ENCODE measurements around the gene FNDC3B. TPM values are rescaled to one million over a fixed set of nuclear protein-coding genes. Genes with fewer than 3 reads are reported as not detected.

The FNDC3B gene
- total RNA-seq, 1 donor from 2014 or later, result 153 TPM

GRCh38 chr3:172143739-172144497, 104.5 kb downstream of the FNDC3B start:
- ATAC-seq, result no peak
- H3K36me3 ChIP-seq, result no peaks in the 10 kb centered on the region
- no peaks in the 10 kb centered on the region for H3K27me3 ChIP-seq (ENCODE audit: low read depth)
- no peak overlapping the region for H3K4me3 ChIP-seq
- peaks cover 67% of the 10 kb centered on the region for H3K4me1 ChIP-seq
- H3K9me3 ChIP-seq, result no peaks in the 10 kb centered on the region
- intact Hi-C loops (cut with DNase I), result no loop called here
- no peak for DNase-seq
- no peak for TF ChIP-seq CTCF (IDR thresholded peaks at IDR 0.05)
- no peak overlapping the region for H3K27ac ChIP-seq

GRCh38 chr3:172144601-172145000, 105.2 kb downstream of the FNDC3B start:
- H3K9me3 ChIP-seq, result no peaks in the 10 kb centered on the region
- no peak overlapping the region for H3K4me3 ChIP-seq
- peak overlapping the region; percentile 24 for H3K27ac ChIP-seq
- DNase-seq (no peak), ATAC-seq (no peak)
- intact Hi-C loops (cut with DNase I), result no loop called here
- no peaks in the 10 kb centered on the region for H3K36me3 ChIP-seq
- peaks cover 65% of the 10 kb centered on the region for H3K4me1 ChIP-seq
- no peaks in the 10 kb centered on the region for H3K27me3 ChIP-seq (ENCODE audit: low read depth)
- no peak for TF ChIP-seq CTCF (IDR thresholded peaks at IDR 0.05)

GRCh38 chr3:172145031-172145686, 105.8 kb downstream of the FNDC3B start:
- H3K4me1 ChIP-seq, result peaks cover 59% of the 10 kb centered on the region
- no peak for ATAC-seq

DNA sequence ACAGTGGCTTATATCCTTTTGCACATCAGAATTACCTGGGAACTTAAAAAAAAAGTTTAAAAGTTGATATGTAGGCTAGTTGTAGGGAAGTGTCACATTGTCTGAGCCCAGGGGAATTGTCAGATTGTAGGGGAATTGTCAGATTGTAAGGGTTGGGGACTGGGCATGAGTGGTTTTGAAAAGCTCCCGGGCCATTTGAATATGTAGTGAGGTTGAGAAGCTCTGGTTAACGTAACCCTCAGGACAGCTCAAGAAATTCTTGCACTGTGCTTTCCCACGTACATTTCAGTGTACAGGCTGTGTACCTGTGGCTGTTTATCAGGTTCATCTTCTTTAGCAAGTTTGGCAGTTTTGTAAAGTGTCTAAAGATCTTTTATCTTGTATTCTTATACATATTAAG, 107.0 kb downstream of the FNDC3B start:
- no peak overlapping the region for H3K27ac ChIP-seq
- peaks cover 49% of the 10 kb centered on the region for H3K4me1 ChIP-seq

More at GRCh38 chr3:172145031-172145686, 105.8 kb downstream of the FNDC3B start:
- no peaks in the 10 kb centered on the region for H3K27me3 ChIP-seq (ENCODE audit: low read depth)
- no peaks in the 10 kb centered on the region for H3K36me3 ChIP-seq
- no peak for DNase-seq
- TF ChIP-seq CTCF (IDR thresholded peaks at IDR 0.05), result no peak
- intact Hi-C loops (cut with DNase I), result no loop called here
- H3K4me3 ChIP-seq, result no peak overlapping the region
- no peaks in the 10 kb centered on the region for H3K9me3 ChIP-seq
- peak overlapping the region; percentile 24 for H3K27ac ChIP-seq

More for the DNA sequence above, 107.0 kb downstream of the FNDC3B start:
- TF ChIP-seq CTCF (IDR thresholded peaks at IDR 0.05), result no peak
- Histone ChIP-seq H3K9me3 (no peaks in the 10 kb centered on the region), H3K4me3 (no peak overlapping the region), H3K36me3 (no peaks in the 10 kb centered on the region), H3K27me3 (ENCODE audit: low read depth) (no peaks in the 10 kb centered on the region)
- no peak for ATAC-seq
- intact Hi-C loops (cut with DNase I), result no loop called here
- DNase-seq, result no peak
